Activated CD4-positive, CD25-positive, alpha-beta regulatory T cell treated with anti-CD3 and anti-CD28 coated beads, Interleukin-2, amount 50 U/mL, for 24 hours (primary cell): ENCODE data around the gene FLNB.

Source experiments
- ATAC-seq, 2 donors: fragments of 150-1000 bp; cut with Tn5 transposase; one replicate each; pipeline ENCODE4 v1.10.0; 2021; ENCODE audit warnings: mild to moderate bottlenecking in 1 of 2, moderate library complexity in 1 of 2

The FLNB gene

DNA sequence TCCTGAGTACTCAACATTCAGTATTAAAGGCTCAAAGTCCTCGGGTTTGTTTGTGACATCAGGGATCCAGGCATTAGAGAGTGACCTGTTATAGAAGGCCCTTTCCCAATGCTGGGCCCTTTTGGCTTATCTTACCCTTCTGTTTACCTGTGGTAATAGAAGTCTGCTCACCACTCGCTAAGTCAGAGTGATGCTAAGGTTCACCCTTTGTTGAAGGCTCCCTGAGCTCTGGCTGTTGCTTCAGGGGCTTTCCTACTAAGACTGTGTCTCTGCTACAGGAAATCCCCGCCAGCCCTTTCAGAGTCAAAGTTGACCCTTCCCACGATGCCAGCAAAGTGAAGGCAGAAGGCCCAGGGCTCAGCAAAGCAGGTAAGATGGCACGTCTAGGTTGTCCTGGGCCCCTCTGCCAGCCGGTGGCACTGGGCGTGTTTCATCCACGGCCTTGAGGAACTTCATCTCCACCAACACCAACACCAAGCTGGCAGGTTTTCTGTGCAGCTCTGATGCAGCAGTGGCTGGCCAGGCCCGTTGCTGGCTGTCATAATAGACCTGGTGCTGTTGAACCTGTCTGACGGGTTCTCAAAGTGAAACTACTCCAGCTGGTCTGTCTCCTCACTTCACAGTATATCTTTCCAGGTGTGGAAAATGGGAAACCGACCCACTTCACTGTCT lies 103.4 kb downstream of the FLNB start:
- peak; percentile 67 to 74 for ATAC-seq

DNA sequence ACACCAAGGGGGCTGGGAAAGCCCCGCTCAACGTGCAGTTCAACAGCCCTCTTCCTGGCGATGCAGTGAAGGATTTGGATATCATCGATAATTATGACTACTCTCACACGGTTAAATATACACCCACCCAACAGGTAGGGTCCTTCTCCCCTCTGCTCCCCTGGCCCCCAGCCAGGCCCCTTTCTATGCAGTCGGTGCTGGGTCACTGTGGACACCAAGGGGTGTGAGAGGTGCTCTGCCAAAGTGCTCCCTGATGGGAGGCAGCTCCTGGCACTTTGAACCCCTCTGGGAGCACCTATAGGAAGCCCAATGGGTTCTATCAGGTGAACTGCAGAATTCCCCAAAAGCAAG lies 103.9 kb downstream of the FLNB start:
- no peak for ATAC-seq

DNA sequence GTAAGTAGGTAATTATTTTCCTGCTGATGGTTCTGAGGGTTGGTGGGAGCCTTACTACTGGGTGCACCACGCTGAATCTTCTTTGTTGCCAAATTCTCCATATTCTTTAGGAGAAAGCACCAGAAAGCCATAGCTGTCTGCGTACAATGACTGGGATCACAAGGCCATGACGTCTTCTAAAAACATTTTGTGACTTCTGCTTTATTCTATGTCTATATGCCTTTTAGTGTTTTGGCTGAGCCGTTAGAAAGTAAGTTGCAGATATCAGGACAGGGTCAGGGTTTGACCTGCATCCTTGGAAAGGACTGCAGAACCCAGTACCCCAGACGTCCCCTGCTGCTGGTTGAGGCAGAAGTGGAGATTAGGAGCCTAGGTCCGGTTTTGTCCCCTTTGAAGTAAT lies 107.0 kb downstream of the FLNB start:
- ATAC-seq, result no peak

DNA sequence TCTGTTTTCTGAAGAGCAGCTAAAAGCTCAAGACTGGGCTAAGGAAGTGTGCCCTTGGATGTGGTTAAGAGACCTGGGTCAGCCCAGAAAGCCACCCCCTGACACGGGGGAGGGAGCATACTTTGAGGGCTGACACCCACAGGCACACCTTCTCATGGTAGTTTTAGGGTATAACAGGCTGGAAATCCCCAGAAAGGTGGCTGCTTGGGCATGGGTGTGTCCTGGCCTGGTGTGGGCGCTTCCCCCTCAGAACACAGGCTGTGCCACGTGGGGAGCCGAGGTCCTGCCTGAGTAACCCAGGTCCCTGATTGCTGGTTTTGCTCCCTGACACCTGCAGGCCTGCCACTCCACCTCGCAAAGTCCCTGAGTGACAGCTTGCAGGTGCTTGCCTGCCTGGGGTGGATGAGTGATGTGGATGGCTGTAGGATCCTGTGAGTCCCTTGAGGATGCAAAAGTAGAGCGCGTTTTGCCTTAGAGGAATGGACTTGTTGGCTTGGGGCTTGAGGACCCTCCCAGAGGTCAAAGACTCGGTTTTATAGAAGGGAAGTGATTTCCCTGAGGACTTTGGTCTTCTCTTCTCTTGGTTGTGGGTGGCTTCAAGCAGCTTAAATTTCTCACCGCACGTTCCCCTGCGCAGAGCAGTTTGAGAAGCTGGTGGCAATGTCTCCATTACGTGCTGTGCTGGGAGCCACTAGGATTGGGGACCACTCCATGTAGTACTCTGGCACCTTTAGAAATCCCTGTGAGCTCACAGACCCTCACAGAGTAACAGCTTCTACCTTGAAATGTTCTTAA lies 108.1 kb downstream of the FLNB start:
- ATAC-seq, result peak; percentile 71 to 74

DNA sequence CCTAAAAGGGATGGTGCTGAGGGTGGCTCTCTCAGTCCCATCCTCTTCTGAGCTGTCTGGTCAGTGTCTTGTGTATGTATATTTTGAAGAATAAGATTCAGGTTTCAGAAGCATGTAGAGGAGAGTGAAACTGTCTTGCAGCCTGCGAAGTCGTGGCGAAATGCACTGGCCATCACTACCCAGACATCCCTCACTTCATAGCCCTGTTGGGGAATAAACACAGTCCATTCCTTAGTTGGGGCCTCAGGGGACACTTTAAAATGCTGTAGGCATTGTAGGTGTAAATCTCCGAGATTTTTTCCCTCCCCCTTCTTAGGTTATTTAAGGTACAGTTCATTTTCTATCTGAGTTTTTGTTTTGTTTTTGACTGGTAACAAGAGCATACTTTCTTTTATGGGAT lies 108.8 kb downstream of the FLNB start:
- ATAC-seq, result no peak

DNA sequence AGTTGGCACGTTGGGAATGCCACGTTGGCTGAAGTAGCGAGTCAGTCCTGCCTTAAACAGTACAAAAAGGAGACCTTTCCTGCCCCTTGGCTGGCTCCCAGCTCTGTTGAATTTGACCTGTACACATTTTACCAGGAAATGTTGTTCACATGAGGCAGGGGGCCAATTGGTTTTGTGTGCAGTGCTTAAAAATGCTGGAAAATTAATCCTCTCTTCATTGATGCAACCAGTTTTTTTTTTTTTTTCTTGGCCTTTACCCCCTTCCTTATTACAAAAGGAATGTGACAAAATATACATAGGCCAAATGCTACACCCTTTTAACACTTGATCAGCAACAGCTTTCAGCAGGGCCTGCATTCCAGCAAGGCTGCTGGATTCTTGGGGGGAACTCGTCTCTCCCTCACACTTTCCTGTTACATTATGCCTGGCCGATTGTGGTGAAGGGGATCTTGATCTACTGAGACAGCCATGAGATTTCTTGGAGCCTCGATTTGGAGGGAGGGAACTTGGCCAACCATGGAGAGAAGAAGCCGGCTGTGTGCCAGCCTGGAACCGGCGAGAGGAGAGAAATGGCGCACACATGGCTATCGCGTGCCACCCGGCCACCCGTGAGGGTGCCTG lies 109.4 kb downstream of the FLNB start:
- no peak for ATAC-seq

DNA sequence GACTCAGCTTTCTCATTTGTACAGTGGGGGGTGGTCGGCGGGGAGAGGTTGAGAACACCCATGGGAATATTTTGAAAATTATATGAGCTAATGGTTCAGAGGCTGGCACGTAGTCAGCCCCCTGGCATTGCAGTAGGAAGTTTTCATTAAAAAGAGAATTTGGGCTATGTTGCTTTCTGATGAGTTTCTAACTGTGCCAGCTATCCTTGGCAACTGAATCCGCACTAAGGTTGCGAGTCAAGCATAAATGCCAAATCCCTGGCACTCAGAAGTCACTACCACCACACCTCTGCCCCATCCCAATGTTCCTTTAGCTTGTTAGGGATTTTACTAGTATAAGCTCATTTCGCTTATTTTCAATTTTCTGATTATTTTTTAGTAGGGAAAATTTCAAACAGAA lies 111.0 kb downstream of the FLNB start:
- no peak for ATAC-seq

DNA sequence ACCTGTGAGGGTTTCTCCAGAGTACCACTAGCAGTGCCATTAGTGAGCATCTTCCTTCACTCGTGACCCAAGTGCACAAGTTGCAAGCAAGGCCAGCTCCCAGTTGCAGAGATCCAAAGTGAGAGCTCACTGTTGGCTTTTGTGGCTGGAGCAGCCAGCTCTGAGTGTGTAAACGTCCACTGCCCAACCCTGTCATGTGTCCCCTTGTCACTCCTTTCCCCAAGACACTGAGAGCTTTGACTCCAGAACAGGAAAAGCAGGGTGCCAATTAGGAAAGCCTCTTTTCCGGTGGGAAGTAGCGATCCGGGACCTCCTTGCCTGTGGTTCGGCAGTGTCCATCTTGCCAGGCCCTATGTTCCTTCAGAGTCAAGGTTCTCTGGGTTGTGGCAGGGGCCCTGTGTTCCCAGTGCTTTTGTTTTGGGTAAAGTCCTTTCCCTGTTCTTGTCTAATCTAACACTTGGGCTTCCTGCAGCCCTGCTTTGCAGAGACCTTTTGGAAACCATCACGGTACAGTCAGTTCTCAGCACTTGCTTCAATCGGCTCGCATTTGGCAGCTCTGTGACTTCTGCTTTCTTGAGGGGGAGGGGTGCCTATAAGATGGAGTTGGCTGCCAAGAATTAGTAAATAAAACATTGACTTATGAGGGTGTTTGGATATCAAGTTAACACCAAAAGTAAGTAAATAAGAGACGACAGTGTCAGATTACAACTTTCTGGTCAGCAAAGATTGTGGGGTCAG lies 112.0 kb downstream of the FLNB start:
- no peak for ATAC-seq

DNA sequence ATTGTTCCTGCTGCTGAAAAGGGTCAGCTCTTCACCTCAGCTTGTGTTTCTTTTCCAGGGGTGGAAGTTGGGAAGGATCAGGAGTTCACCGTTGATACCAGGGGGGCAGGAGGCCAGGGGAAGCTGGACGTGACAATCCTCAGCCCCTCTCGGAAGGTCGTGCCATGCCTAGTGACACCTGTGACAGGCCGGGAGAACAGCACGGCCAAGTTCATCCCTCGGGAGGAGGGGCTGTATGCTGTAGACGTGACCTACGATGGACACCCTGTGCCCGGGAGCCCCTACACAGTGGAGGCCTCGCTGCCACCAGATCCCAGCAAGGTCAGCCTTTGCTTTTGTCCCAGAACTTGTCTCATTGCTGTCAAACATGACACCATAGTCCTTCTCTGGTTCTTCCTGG lies 113.0 kb downstream of the FLNB start:
- no peak for ATAC-seq

DNA sequence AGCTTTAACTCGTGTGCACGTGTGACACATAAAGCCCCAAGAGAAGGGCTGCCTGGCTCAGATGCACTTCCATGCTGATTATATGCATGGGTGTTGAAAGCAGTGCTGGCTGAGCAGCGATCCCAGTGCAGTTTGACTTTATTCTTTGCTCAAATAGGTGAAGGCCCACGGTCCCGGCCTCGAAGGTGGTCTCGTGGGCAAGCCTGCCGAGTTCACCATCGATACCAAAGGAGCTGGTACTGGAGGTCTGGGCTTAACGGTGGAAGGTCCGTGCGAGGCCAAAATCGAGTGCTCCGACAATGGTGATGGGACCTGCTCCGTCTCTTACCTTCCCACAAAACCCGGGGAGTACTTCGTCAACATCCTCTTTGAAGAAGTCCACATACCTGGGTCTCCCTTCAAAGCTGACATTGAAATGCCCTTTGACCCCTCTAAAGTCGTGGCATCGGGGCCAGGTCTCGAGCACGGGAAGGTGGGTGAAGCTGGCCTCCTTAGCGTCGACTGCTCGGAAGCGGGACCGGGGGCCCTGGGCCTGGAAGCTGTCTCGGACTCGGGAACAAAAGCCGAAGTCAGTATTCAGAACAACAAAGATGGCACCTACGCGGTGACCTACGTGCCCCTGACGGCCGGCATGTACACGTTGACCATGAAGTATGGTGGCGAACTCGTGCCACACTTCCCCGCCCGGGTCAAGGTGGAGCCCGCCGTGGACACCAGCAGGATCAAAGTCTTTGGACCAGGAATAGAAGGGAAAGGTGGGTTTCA lies 114.9 kb downstream of the FLNB start:
- ATAC-seq, result no peak

DNA sequence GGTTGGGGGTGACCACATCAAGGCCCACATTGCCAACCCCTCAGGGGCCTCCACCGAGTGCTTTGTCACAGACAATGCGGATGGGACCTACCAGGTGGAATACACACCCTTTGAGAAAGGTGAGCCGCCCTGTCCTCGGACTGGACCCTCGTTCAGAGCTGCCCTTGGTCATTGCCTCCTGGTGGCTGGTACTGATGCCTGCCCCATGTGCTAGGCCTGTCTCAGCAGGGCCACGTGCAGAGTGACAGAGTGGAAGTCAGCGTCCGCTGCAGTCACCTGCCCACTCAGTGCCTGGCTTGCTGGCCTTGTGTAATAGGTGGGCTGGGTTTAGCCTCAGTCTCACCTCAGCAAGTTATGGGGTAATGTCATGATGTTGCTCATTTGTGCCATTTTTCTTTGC lies 116.2 kb downstream of the FLNB start:
- ATAC-seq, result no peak

DNA sequence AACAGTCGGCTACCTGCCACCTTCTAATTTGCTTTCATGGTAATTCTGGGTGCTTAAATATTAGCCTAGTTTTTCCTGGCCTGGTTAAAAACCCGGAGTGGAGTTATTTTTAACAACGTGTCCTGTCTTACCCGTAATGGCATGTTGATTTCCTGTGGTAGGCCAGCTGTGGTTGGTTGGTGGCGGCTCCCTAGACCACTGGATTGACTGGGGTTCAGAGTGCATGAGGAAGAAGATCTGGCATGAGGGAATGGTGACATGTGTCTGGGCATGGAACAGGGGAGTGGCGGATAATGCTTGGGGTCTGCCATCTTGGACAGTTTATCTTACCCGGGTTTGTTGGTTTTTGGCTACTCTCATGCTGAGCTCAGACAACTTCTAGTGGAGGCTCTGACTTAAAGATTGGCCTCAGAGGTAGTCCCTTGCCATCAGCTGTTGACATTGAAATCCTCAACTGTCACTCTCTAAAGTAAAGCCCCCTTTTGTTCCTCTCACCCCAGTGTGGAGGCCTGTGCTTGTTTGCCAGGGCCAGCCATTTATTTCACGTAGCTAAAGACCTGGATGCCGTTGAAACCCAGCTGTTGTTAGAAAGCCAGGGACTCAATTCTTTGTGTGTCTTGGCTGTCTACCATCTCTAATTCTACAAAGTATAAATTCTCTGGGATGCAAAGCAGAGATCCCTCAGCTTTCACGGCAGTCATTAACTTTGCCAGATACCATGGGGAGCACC lies 121.0 kb downstream of the FLNB start:
- no peak for ATAC-seq

DNA sequence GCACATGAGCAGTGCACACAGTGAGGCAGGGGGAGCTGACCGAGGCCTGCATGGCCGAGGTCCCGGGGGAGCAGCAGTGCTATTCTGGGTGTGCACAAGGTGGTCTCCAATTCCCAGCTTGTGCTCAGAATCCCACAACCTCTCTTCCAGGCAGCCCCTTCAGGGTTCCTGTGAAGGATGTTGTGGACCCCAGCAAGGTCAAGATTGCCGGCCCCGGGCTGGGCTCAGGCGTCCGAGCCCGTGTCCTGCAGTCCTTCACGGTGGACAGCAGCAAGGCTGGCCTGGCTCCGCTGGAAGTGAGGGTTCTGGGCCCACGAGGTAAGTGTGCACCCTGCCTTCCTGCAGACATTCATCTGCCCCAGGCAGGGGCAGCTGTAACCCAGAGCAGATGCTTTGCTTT lies 122.4 kb downstream of the FLNB start:
- ATAC-seq, result no peak

DNA sequence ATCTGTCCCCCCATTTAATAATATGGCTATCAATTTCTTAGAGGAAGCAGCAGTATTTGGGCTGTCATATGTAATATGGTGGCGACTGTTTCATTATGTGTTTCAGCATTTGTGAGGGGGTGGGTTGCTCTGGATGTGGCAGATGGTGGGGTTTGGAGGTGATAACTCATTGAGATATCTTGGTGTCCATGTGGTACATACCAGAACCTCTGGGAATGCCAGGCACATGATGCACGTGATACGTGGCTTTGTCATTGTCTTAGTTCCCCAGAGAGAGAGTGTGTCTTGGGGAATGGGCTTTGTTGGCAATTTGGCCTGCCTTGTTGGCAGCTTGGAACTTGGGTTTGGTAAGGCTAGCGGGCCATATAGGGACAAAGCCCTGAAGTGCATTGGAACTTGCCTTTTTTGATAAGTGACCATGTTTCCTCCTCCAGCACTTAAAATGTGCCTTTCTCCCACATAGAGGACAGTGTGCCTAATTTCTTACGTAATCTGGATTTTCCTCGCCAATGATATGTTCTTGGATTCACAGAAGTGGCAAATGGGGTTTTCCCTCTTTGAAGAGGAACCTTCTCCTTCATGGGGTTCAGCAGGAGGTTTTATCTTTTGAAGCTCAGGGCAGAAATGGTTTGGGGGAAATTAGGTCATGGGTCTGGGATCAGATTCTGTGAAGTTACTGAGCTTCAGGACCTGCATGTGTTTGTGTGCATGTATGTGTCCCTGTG lies 123.0 kb downstream of the FLNB start:
- no peak for ATAC-seq

DNA sequence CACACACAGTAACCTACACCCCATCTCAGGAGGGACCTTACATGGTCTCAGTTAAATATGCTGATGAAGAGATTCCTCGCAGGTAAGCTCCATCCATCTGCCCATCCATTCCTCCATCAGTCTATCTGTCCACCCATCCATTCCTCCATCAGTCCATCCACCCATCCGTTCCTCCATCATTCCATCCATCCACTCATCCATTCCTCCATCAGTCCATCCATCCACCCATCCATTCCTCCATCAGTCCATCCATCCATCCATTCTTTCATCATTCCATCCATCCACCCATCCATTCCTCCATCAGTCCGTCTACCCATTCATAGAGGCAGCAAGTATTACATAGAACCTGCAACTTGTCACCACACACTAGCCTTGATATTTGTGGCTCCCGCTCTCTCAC lies 124.6 kb downstream of the FLNB start:
- ATAC-seq, result no peak

DNA sequence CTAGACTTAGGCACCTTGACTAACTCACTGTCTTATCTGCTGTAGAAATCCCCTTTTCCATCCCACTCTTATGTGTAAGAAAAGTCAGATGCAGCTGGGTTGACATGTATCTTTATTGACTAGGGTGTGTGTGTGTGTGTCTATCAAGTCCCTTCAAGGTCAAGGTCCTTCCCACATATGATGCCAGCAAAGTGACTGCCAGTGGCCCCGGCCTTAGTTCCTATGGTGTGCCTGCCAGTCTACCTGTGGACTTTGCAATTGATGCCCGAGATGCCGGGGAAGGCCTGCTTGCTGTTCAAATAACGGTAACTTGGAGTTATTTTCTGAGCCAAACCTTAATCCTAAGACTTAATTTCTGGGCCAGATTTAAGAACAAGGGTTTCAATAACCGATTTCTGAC lies 126.2 kb downstream of the FLNB start:
- ATAC-seq, result no peak

DNA sequence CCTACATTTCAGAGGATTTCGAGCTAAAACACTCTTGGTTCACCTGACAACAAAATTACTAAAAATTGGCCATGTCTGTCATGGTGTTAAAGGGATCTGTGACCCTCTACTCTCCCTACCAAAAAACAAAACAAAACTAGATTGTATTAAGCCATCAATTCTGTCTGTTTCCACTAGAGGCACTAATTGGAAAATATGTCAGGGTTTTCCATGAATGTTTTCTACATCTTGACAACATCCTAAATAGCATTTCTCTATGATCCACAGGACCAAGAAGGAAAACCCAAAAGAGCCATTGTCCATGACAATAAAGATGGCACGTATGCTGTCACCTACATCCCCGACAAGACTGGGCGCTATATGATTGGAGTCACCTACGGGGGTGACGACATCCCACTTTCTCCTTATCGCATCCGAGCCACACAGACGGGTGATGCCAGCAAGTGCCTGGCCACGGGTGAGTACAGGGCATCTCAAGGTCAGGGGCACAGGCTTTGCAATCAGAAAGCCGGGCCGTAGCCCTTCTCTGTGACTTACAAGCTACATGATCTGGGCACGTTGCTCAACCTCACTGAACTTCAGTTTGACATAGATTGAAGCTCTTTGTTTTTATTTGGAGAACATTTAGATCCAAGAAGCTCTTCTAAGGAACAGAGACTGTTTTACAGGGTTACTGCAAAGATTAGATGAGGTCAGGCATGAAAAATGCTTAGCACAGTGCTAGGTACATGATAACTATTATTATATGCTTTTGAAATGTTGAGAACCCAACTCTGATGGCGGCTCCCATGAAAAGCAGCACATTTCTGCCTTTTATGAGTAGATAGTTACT lies 127.7 kb downstream of the FLNB start:
- no peak for ATAC-seq

DNA sequence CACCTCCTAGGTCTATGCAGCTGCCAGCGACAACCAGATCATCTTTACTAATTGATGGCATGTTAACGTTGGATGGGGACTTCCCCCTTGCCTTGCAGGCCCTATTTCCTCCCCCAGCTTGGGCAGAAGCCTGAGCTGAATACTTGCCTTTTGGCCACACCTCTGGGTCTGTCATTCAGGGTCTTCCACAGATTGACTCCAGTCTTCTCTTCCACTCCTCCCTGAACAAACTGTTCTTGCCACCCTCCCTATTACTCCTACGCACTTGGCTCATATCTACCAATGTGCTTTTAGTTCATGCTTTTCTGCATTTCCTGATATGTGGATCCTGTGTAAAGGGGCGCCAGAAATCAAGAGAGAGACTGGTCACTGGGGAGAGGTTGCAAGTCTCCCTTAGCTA lies 129.1 kb downstream of the FLNB start:
- no peak for ATAC-seq

DNA sequence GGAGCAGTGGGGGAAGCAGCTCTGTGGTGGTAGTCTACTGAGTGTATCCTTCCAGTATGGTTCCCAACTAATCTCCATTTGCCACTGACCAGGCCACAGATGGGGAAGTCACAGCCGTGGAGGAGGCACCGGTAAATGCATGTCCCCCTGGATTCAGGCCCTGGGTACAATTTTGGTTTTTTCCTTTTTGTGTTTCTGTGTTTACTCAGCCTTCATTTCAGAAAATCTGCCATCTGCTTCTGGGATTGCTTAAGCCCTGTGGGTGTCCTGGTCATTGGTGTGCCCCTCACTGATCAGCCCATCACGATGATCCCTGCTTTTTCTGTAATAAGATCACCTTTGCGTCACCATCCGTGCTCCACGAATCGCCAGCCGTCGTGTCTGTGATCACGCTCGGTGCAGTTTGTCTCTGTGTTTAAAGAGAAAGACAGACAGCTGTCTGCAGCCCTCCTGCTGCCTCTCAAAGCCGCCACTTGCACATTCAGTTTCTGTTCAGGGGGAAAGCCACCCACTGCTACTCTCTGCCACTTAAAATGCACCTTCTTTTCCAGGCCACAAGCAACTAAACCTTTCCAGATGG lies 133.6 kb downstream of the FLNB start:
- ATAC-seq, result no peak
